Activated CD4-positive, alpha-beta T cell treated with anti-CD3 and anti-CD28 coated beads, Interleukin-10, Interleukin-2, amounts not matched to agents 100 ng/mL and 50 ng/mL, durations not matched to agents 16 hours and 8 hours (primary cell): ENCODE data around the gene ESRP2.
A peak's percentile ranks its signal among the peaks of the same experiment; 100 is the strongest.

Source experiments
- DNase-seq: peaks from one replicate; pipeline ENCODE4 v3.0.0-alpha.2; 2020

The ESRP2 gene

DNA sequence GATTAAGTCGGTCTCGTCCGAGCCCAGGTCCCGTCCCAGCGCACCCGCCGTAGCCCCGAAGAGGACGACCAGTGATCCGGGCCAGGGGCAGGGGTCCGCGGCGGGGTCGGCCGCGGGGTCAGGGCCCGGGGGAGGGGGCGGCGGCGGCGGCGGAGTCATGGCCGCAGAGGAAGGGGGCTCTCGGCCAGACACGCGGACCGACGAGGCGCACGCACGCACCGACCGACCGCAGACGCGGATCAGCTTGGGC is at the start of gene ESRP2:
Gene ESRP2, minus strand, starts transcription at position 241 of the 250 bp plus-strand sequence. Its CDS starts 82 bp downstream, at position 159.
- no peak for DNase-seq

DNA sequence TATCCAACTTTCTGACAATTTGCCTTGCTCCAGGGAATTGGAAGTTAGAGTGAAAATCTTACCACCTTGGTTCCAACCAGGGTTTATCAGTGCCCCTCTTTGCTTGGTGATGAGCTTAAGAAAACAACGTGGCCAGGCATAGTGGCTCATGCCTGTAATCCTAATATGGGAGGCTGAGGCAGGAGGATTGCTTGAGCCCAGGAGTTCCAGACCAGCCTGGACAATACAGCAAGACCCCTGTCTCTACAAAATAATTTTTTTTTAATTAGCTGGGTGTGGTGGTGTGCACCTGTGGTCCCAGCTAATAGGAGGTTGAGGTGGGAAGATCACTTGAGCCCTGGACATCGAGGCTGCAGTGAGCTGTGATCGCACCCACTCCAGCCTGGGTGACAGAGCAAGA is 49.8 kb upstream of the ESRP2 start:
- no peak for DNase-seq

DNA sequence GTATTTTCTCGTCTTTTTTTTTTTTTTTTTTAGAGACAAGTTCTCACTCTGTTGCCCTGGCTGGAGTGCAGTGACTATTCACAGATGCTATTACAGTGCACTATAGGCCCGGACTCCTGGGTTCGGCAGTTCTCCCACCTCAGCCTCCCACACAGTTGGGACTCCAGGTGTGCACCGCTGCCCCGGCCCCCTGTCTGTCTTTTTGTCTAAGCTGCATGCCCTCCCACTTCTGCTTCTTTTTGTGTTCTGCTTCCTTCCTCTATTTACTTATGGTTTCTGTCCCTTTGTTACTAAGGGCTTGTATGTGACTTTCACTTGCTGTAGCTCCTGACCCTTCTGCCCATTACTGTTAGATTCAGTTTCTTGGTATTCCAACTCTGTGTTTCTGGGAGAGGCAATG is 48.9 kb upstream of the ESRP2 start:
- no peak for DNase-seq

DNA sequence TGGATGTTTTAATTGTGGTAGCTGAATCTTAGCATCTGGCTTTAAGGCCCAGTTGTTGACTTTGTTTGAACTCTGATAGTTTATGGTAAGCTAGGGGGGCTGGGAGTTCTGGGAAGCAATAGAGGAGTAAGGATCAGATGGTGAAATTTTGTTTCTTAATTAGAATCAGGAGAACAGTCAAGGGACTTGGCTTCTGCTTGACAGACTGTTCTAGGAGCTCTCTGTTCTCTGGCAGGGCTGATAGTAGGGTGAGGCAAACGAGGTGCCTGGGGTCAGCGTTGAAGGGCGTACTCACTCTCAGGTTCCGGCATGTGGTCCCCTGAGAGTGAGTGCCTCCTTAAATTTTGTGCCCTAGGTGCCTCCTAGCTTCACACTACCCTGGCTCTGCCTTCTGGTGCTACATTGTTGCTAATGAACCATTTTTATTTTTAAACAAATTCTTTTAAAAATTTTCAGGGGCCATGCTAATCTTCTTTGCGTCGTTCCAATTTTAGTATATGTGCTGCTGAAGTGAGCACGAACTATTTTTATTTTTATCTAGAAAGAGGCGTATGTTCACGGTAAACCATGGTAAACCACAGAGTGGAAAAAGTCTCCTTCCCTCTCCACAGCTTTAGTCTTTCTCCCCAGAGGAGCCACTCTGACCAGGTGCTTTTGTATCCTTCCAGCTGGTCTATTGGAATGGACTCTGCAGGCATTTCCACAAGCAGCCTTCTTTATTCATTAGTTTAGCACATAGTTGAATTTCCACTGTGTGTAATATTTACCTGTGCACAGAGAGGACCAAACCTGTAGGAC is 48.1 kb upstream of the ESRP2 start:
- no peak for DNase-seq

DNA sequence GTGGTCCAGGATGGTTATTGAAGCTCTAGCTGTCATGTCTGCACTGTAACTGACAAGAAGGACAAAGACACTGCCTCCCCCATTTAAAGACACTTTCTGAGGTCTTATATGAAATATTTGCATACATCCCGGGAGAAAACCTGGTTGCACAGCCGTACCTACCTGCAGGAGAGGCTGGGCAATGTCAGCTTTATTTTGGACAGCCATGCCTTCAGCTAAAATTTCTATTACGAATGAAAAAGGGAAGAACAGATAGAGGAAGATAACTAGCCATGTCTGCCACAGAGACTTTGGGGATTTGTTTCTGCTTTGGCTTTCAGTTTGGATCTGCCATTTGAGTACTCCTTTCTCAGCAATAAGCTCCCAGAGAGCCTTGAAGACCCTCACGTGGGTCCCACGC is 47.4 kb upstream of the ESRP2 start:
- DNase-seq: no peak

DNA sequence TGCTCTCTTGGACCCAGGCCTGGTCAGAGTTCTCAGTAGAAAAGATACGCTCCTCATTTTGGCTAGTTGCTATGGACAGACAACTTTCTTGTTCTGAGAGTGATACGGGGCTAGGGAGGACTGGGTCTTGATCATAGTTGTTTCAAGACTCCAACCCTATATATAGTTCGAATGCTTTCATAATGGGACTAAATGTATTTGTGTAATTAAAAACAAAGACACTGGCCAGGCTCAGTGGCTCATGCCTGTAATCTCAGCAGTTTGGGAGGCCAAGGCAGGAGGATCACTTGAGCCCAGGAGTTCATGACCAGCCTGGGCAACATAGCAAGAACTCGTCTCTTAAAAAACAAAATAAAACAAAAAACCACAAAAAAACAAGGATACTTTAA is 46.1 kb upstream of the ESRP2 start:
- no peak for DNase-seq

GRCh38 chr16:68281368-68282063 is 45.6 kb upstream of the ESRP2 start:
- DNase-seq: no peak

DNA sequence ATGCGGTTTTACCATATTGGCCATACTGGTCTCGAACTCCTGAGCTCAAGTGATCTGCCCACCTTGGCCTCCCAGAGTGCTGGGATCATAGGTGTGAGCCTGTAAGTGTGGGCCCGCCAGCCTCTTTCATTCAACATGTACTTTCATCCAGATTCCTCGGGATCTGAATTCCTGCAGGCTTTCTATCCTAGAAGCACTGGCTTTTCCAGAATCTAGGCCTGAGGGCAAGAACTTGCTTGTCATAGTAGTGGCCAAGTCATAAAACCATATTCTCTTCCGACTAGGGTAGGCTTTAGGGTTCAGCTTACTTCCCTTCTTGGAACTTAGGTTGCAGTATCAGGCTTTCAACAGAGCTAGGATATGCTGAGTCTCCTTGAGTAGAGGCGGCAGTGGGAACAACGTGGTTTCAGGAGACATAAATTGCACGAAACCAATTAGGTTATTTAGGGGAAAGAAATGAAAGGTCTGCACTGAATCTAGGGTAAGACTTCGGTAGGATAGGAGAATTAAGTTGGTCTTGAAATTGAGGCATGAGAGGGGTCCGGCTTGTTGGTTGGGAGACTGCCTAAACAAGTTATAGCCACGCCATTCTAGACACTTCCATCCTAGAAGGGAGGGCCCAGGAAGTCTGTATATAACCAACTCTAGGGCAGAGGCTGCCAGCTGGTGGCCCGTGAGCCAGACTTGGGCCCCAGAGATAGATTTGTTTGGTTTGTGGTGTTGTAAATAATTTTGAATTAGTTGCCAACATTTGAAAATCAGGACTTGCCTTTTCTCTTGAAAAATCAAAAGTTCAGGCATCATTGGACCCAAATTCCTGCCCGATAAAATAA is 44.0 kb upstream of the ESRP2 start:
- no peak for DNase-seq

DNA sequence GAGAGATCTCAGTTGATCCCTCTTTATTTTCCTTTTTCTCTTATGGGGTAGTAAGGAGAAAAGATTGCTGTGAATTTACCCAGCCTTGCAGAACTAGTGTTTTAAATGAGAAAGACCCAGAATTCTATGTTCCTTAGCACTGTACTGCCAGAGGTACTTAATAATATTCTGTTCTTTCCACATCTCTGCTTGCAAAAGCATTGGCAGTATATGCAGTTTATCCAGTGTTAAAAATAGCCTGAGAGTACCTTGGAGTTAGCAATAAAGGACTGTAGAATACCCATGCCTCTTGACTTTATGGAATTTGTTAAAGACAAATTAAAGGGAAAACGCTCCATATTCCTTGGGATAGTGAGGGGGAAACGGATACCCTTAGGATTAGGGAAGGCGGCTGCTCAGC is 40.3 kb upstream of the ESRP2 start:
- no peak for DNase-seq

DNA sequence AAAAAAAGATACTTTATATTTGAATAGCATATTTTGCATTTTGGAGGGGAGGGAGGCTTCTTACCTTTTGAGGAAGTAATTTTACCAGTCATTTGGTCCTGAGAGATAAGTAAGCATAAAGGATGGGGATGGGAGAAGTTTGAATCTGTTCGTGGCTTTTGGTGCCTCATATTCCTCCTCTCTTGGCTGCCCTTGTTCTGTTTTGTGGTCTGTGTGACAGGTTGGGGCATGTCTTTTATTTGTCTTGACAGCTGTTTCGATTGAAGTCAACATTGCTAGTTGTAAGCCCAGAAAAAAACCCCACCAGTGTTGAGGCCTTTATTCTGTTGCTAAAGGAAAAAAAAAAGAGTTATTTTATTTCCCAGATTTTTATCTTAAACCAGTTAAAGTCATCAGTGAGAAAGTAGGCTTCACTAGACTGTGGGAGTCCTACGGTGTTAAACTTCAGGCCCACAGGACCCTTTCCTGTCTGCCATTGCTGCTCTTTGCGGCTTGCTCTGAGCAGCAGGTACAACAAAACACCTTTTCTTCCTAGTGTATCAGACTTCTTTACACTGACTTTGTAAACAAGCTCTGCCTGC is 39.8 kb upstream of the ESRP2 start:
- peak; percentile 77 for DNase-seq

DNA sequence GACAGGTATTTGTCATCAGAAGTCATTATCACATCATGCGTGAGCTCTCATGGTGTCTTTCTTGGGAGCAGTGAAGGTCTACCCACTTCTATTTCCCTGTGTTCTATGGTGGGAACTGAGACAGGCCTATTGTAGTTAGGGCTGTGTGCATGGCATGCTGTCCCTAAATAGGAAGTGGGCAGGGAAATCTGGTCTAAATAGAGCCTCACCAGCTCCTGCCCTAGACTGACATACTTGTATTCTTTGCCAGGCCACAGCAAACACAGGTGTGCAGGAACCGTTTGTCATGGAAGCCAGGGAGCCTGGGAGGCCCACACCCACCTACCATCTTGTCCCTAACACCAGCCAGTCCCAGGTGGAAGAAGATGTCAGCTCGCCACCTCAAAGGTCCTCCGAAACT is 38.5 kb upstream of the ESRP2 start:
- DNase-seq: no peak

- no peak for DNase-seq
Measured at GRCh38 chr16:68273896-68274295, 38.0 kb upstream of the ESRP2 start.

- DNase-seq: no peak
Measured at GRCh38 chr16:68273459-68273858, 37.5 kb upstream of the ESRP2 start.

DNA sequence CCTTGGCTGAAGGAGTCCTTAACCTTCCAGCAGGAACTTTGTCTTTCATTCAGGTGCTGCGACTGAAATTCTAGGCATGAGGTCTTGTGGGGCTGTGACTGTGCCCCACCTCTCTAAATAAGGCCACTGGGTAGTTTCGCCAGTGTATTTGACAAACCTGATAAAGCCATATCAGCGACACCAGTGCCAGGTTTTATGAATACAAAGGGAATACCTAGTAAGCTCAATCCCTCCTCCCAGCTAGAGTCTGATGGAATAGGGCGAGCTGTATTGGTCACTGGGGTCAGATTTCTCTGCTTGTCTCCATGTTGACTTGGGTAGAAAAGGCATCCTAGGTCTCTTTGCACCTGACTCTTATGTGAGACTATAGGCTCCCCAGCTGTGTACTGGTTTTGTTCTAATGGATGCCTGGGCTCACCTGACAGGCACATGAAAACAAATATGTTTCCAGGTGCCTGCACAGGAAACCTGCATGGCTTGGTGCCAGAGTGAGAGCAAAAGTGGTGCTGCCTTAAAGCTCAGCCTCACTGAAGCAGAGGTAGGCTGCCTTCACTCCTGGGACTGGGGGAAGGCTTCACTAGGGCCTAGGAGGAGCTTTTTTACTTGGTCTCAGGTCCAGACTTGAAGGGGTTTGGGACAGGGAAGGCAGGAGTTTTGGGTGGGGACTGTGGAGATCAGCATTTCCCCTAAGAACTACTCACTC is 36.7 kb upstream of the ESRP2 start:
- no peak for DNase-seq

DNA sequence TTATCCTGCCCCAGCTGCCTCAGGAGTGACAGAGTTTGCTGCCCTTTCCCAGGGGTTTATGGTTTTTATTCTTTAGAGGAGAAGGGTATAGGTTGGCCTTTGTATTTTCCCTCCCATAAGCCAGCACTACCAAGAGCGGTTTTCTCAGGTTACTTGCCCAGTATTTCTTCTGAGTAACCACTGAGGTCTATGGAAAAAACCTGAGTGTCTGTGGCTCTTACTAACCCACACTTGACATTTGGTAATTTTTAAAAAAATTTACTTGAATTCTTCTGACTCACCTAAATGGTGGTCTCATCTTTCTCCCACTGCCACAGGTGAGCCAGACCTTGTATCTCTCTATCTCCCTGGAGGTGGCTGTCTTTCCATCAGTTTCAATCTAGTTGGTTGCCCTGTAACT is 34.4 kb upstream of the ESRP2 start:
- no peak for DNase-seq

DNA sequence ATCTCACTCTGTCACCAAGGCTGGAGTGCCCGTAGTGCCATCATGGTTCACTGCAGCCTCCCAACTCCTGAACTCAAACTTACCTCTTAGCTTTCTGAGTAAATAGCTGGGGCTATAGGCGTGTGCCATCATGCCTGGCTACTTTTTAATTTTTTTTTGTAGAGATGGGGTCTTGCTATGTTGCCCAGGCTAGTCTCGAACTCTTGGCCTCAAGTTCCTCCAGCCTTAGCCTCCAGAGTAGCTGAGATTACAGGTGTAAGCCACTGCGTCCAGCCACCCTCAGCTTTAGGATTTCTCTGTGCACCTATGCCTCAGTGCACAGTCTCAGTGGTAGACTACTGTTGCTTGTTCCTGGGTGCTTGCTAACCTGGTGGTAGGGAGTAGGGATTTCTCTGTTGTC is 33.9 kb upstream of the ESRP2 start:
- DNase-seq: no peak

GRCh38 chr16:68267612-68268405 is 31.9 kb upstream of the ESRP2 start:
- no peak for DNase-seq

DNA sequence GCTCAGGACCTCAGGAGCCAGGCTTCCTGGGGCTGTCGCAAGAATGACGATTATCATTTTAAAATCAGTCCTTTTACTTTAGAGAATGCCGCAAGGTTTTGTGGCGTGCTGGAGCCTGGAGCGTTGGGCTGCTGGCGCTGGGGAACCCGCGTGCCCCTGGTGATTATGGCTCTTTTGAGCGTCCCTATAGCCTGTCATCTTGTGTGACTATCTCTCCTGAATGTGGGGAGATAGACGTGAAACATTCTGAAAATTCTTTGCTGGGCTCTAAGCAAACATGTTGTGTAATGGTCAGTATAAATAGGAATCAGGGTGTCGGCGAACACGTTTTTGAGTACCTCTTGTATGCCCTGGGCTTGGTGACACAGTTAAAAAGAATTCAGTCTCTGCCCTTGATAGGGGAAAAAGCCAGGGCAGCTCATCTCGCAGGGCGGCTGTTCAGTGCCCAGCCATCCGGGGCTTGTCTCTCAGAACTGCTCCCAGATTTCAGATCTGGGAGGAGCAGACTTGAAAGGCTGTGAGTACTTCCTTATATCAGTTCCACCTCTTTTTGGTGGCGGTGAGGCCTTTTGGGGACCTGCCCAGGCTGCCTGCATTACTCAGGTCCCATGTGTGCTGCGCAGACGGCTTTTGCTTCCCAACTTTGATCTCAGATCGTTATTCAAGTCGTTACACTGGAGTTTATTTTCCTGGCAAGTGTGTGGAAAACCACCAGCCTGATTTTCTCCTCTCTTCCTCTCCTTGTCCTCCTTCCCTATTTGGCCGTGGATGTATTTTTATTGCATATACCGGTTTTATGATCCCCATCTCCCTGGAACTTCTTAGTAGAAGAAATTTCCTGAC is 29.4 kb upstream of the ESRP2 start:
- peak; percentile 65 for DNase-seq

GRCh38 chr16:68264128-68265077 is 28.5 kb upstream of the ESRP2 start, which contains the start of gene SLC7A6:
Gene SLC7A6 (plus strand): TSS chr16:68264526. CDS start chr16:68274727, 10,201 bp downstream.
- peak; percentile 89 for DNase-seq
